HepG2 (cell line): Measurements from ENCODE around the gene TMEM120A. TPM values are rescaled to one million over a fixed set of nuclear protein-coding genes. Genes with fewer than 3 reads are reported as not detected.
A peak's percentile ranks its signal among the peaks of the same experiment; 100 is the strongest.

ENCODE experiments used
- ATAC-seq: fragments of 200-7000 bp; cut with Tn5 transposase; 3 replicates; pipeline ENCODE4 v1.9.1; 2020; ENCODE audit warnings: mild to moderate bottlenecking, moderate library complexity
- BruUV-seq: library from RNA; stranded (reverse); fragments of 400-500 nt; replicated peaks from 2 replicates; lab custom pipeline; 2021; lab: Mats Ljungman, UMichigan
- CTCF ChIA-PET: fragments of 300-600 bp; formaldehyde crosslinking; extraction: SDS; loops from one replicate; lab custom pipeline; 2021; ENCODE audit warnings: low total read pairs, inconsistent platforms, low intra/inter-chr PET ratio; lab: Yijun Ruan, JAX
- POLR2A ChIA-PET: fragments of 350-600 bp; sonication (Branson Sonifier 250); formaldehyde crosslinking; loops from one replicate; lab custom pipeline; 2020; ENCODE audit warnings: antibody characterized with exemption, inconsistent platforms; lab: Yijun Ruan, JAX
- DNase-seq: peaks from one replicate; pipeline ENCODE4 v3.0.0-alpha.2; 2015; ENCODE audit warnings: low spot score
- FAIRE-seq: peaks from 3 replicates; lab custom pipeline; 2011; peaks lifted over from hg19 to GRCh38; lab: Jason Lieb, UNC
- H2AFZ ChIP-seq: one replicate; pipeline ENCODE4 v1.6.1; 2011; ENCODE audit warnings: low read length, inconsistent platforms
- H3K27ac ChIP-seq: fragments of 300-600 bp; 3 replicates; pipeline ENCODE4 v1.8.0; 2011; ENCODE audit warnings: mixed run types, mild to moderate bottlenecking, mixed read lengths, low read length, inconsistent platforms; ENCODE audit not compliant: insufficient read depth; ENCODE audit errors: extremely low read length
- H3K27me3 ChIP-seq, 2 experiments: fragments of 200-600 bp in 1 of 2; 2 replicates in 1 of 2; 3 replicates in 1 of 2; pipeline versions ENCODE4 v1.6.0 to v1.8.0; 2011; ENCODE audit warnings: low read length in 2 of 2, mild to moderate bottlenecking in 2 of 2, moderate library complexity in 2 of 2, inconsistent platforms in 1 of 2; ENCODE audit not compliant: insufficient read depth in 2 of 2, control insufficient read depth in 1 of 2
- H3K36me3 ChIP-seq, 2 experiments: fragments of 200-600 bp in 1 of 2; replicated peaks in 1 of 2; 2 replicates in 1 of 2; 3 replicates in 1 of 2; pipeline versions ENCODE4 v1.5.1 to v1.8.0; 2011; ENCODE audit warnings: low read length in 2 of 2, inconsistent platforms in 1 of 2; ENCODE audit not compliant: insufficient read depth in 2 of 2, control insufficient read depth in 1 of 2
- H3K4me1 ChIP-seq: 2 replicates; pipeline ENCODE4 v1.5.1; 2012; ENCODE audit warnings: low read length, inconsistent platforms; ENCODE audit not compliant: insufficient read depth
- H3K4me2 ChIP-seq: 2 replicates; pipeline ENCODE4 v1.6.0; 2011; ENCODE audit warnings: low read depth, low read length, inconsistent platforms
- H3K4me3 ChIP-seq, 3 experiments: fragments of 200-600 bp in 1 of 3; sonication (generic), shearing (Covaris generic) in 1 of 3; replicated peaks in 1 of 3; 2 replicates each; pipeline ENCODE4 v1.5.1; 2011 to 2016; ENCODE audit warnings: low read length in 3 of 3, inconsistent platforms in 2 of 3, low read depth in 2 of 3, mild to moderate bottlenecking in 2 of 3, control low read depth in 1 of 3, mixed read lengths in 1 of 3; ENCODE audit not compliant: insufficient read depth in 1 of 3
- H3K79me2 ChIP-seq: one replicate; pipeline ENCODE4 v1.6.1; 2011; ENCODE audit warnings: low read length, inconsistent platforms; ENCODE audit not compliant: insufficient read depth
- H3K9ac ChIP-seq: 2 replicates; pipeline ENCODE4 v1.6.0; 2011; ENCODE audit warnings: mild to moderate bottlenecking, low read depth, low read length, inconsistent platforms; ENCODE audit not compliant: insufficient read depth
- H3K9me3 ChIP-seq: 2 replicates; pipeline ENCODE4 v1.5.1; 2012; ENCODE audit warnings: mild to moderate bottlenecking, low read length
- H4K20me1 ChIP-seq: 2 replicates; pipeline ENCODE4 v1.6.0; 2011; ENCODE audit warnings: inconsistent platforms, mild to moderate bottlenecking, low read length, moderate library complexity; ENCODE audit not compliant: insufficient read depth
- CHCHD3 ChIP-seq: sonication (generic); formaldehyde crosslinking; IDR thresholded peaks from 2 replicates; pipeline ENCODE4 v1.8.0; 2022; ENCODE audit warnings: mild to moderate bottlenecking, missing genetic modification reagents, moderate library complexity
- GMEB1 ChIP-seq: sonication (generic); formaldehyde crosslinking; IDR thresholded peaks from 2 replicates; pipeline ENCODE4 v1.5.1; 2020; ENCODE audit warnings: missing genetic modification reagents, mild to moderate bottlenecking, borderline replicate concordance
- MIER3 ChIP-seq: IDR thresholded peaks from 2 replicates; pipeline ENCODE4 v1.6.1; 2016; ENCODE audit warnings: missing compliant biosample characterization, borderline replicate concordance
- MIXL1 ChIP-seq: IDR thresholded peaks from 2 replicates; pipeline ENCODE4 v1.6.1; 2016
- NCOA1 ChIP-seq: sonication (generic); formaldehyde crosslinking; IDR thresholded peaks from 2 replicates; pipeline ENCODE4 v1.9.0; 2021; ENCODE audit warnings: missing genetic modification reagents
- NFE2L2 ChIP-seq: fragments of 150-350 bp; IDR thresholded peaks from 2 replicates; pipeline ENCODE4 v1.6.1; 2014; ENCODE audit warnings: low read length
- RBM22 ChIP-seq: fragments of 200-400 bp; formaldehyde crosslinking; optimal IDR thresholded peaks from 2 replicates; pipeline ENCODE3; 2017; ENCODE audit warnings: mild to moderate bottlenecking, low read length, moderate library complexity
- SNAPC5 ChIP-seq: sonication (generic); formaldehyde crosslinking; IDR thresholded peaks from 2 replicates; pipeline ENCODE4 v1.8.1; 2023; ENCODE audit warnings: mild to moderate bottlenecking, missing genetic modification reagents, borderline replicate concordance
- STAG1 ChIP-seq: sonication (generic); formaldehyde crosslinking; IDR thresholded peaks from 2 replicates; pipeline ENCODE4 v1.4.0; 2020; ENCODE audit warnings: missing genetic modification reagents
- ZBTB7A ChIP-seq: sonication (generic); formaldehyde crosslinking; IDR thresholded peaks from 2 replicates; pipeline ENCODE4 v1.8.0; 2022; ENCODE audit warnings: mild to moderate bottlenecking, missing genetic modification reagents
- ZFP37 ChIP-seq: sonication (generic); formaldehyde crosslinking; IDR thresholded peaks from 2 replicates; pipeline ENCODE4 v1.4.0; 2020; ENCODE audit warnings: missing genetic modification reagents, borderline replicate concordance
- ZNF17 ChIP-seq: sonication (generic); formaldehyde crosslinking; IDR thresholded peaks from 2 replicates; pipeline ENCODE4 v1.5.0; 2020; ENCODE audit warnings: mild to moderate bottlenecking, missing genetic modification reagents
- ZNF276 ChIP-seq: sonication (generic); formaldehyde crosslinking; IDR thresholded peaks from 2 replicates; pipeline ENCODE4 v1.4.0; 2020; ENCODE audit warnings: mild to moderate bottlenecking, low read depth, missing genetic modification reagents
- ZNF362 ChIP-seq: sonication (generic); formaldehyde crosslinking; IDR thresholded peaks from 2 replicates; pipeline ENCODE4 v1.4.0; 2020; ENCODE audit warnings: missing genetic modification reagents, mild to moderate bottlenecking, borderline replicate concordance
- ZNF766 ChIP-seq: sonication (generic); formaldehyde crosslinking; IDR thresholded peaks from 2 replicates; pipeline ENCODE4 v1.5.0; 2020; ENCODE audit warnings: missing genetic modification reagents, borderline replicate concordance
- ZNF777 ChIP-seq: sonication (generic); formaldehyde crosslinking; IDR thresholded peaks from 2 replicates; pipeline ENCODE4 v1.4.0; 2020; ENCODE audit warnings: missing genetic modification reagents
- WGBS: methylation state at CpG from one replicate; pipeline ENCODE4 v1.1.6; 2017; ENCODE audit warnings: low lambda C conversion rate; 5-methylcytosine and 5-hydroxymethylcytosine counted together
- in situ Hi-C: cut with HindIII; loops from 2 replicates; pipeline ENCODE4 v1.10.0; 2017; ENCODE audit warnings: low pct_unique_long_range_greater_than_20kb; ENCODE audit not compliant: extremely low pct_ligation_motif_present
- intact Hi-C: fragments of 100-400 bp; cut with micrococcal nuclease; formaldehyde crosslinking; loops from one replicate; pipeline ENCODE4 v1.10.0; 2022; ENCODE audit not compliant: unreplicated experiment
- polyA plus RNA-seq, 8 experiments: library from polyadenylated mRNA; depleted of rRNA in 3 of 8; stranded (reverse) in 7 of 8; unstranded in 1 of 8; fragments of >200 nt; fragmentation: Illumina TruSeq in 4 of 8; extraction: Trizol in 4 of 8; gene quantifications; 2 replicates each; pipeline versions ENCODE4 v1.2.1 to v1.2.3, GENCODE V29; 2011 to 2016; ENCODE audit warnings: low read depth in 4 of 8, missing spikeins in 1 of 8, mixed read lengths in 1 of 8; ENCODE audit not compliant: insufficient read depth in 1 of 8
- total RNA-seq, 5 experiments: library from RNA; depleted of rRNA; stranded (reverse); fragments of >200 nt; fragmentation: Illumina TruSeq; extraction: Trizol; gene quantifications; 2 replicates each; pipeline ENCODE4 v1.2.3, GENCODE V29; 2016; ENCODE audit warnings: low read depth in 1 of 5

TMEM120A gene
- total and polyA plus RNA-seq, 2 of the 13 experiments (the other 11 are each of a cell fraction or from before 2014, with no cell fraction given), result 40.3 to 102 TPM

GRCh38 chr7:75953931-75954330 lies 40.5 kb downstream of the TMEM120A start (continued):
- no peak for TF ChIP-seq ZNF362 (CRISPR knock-in tag)
- TF ChIP-seq NFE2L2, result no peak
- no peak for TF ChIP-seq MIER3
- no peak for TF ChIP-seq GMEB1 (CRISPR knock-in tag)
- TF ChIP-seq, all 625 proteins: peak for 0

GRCh38 chr7:75953431-75953830 lies 41.0 kb downstream of the TMEM120A start:
- intact Hi-C loops, result no loop called here
- peaks cover 68% of the 10 kb centered on the region for H4K20me1 ChIP-seq
- peaks cover 51% of the 10 kb centered on the region for H3K79me2 ChIP-seq
- BruUV-seq, result no TSS peak
- ChIA-PET CTCF (no interaction called here), POLR2A (interaction anchor here (1.4 kb wide), 1 partner anchor 40 kb away, joined by 3 read pairs; no protein-coding TSS in a partner anchor)
- FAIRE-seq (no peak), DNase-seq (no peak), ATAC-seq (no peak)
- 100% methylated on average over 4 of the region's 7 CpGs for WGBS
- peaks cover 21 to 53% of the 10 kb centered on the region in 2 experiments for H3K36me3 ChIP-seq
- no peaks in the 10 kb centered on the region for H3K27me3 ChIP-seq
- no peak overlapping the region for H3K9ac ChIP-seq
- H3K4me3 ChIP-seq, result no peak overlapping the region
- peak overlapping the region; percentile 10 for H3K27ac ChIP-seq
- H3K4me2 ChIP-seq, result no peak overlapping the region
- H3K9me3 ChIP-seq, result no peaks in the 10 kb centered on the region
- in situ Hi-C loops, result no loop called here
- no peak overlapping the region for H2AFZ ChIP-seq
- peaks cover 71% of the 10 kb centered on the region for H3K4me1 ChIP-seq
- TF ChIP-seq ZNF766 (no peak), SNAPC5 (CRISPR knock-in tag) (no peak), NCOA1 (no peak), MIXL1 (CRISPR knock-in tag) (no peak), ZFP37 (CRISPR knock-in tag) (no peak), RBM22 (peak; percentile 31), CHCHD3 (CRISPR knock-in tag) (no peak), ZBTB7A (CRISPR knock-in tag) (no peak), ZNF777 (CRISPR knock-in tag) (no peak), STAG1 (CRISPR knock-in tag) (no peak), ZNF276 (CRISPR knock-in tag) (no peak), ZNF17 (CRISPR knock-in tag) (no peak)
